ENCODE data around the gene CREBL2.

The CREBL2 gene

GRCh38 chr12:12665194-12665593 lies 53.5 kb downstream of the CREBL2 start (continued):
- no peak for TF ChIP-seq POU6F1 (CRISPR knock-in tag; IDR thresholded peaks at IDR 0.05; ENCODE audit: borderline replicate concordance, low read depth)
- no peak for TF ChIP-seq SNAI2 (CRISPR knock-in tag; IDR thresholded peaks at IDR 0.05)
- no peak for TF ChIP-seq GLIS3 (CRISPR knock-in tag; IDR thresholded peaks at IDR 0.05)
- TF ChIP-seq BACH2 (CRISPR knock-in tag; IDR thresholded peaks at IDR 0.05; ENCODE audit: borderline replicate concordance) = no peak

- no peak for TF ChIP-seq SNAI2 (CRISPR knock-in tag; IDR thresholded peaks at IDR 0.05)
- TF ChIP-seq TCF4 (CRISPR knock-in tag; IDR thresholded peaks at IDR 0.05; ENCODE audit: borderline replicate concordance) = no peak
- no peak for TF ChIP-seq ZNF70 (CRISPR knock-in tag; IDR thresholded peaks at IDR 0.05)
- no peak for TF ChIP-seq ZFP30 (CRISPR knock-in tag; IDR thresholded peaks at IDR 0.05)
- no peak for TF ChIP-seq CSDC2 (CRISPR knock-in tag; IDR thresholded peaks at IDR 0.05)
- no peak for TF ChIP-seq ESRRG (CRISPR knock-in tag; IDR thresholded peaks at IDR 0.05)
- TF ChIP-seq GLIS3 (CRISPR knock-in tag; IDR thresholded peaks at IDR 0.05) = no peak
- no peak for TF ChIP-seq POU6F1 (CRISPR knock-in tag; IDR thresholded peaks at IDR 0.05; ENCODE audit: borderline replicate concordance, low read depth)
- TF ChIP-seq ZNF8 (CRISPR knock-in tag; IDR thresholded peaks at IDR 0.05) = no peak
- TF ChIP-seq ZFP3 (CRISPR knock-in tag; IDR thresholded peaks at IDR 0.05) = no peak
- no peak for TF ChIP-seq OSR1 (CRISPR knock-in tag; IDR thresholded peaks at IDR 0.05)
- TF ChIP-seq ZNF565 (CRISPR knock-in tag; conservative IDR thresholded peaks at IDR 0.05; ENCODE audit: low read depth) = no peak
- TF ChIP-seq TOX (CRISPR knock-in tag; IDR thresholded peaks at IDR 0.05; ENCODE audit: borderline replicate concordance) = no peak
- TF ChIP-seq CREB5 (CRISPR knock-in tag; IDR thresholded peaks at IDR 0.05; ENCODE audit: low read depth) = no peak
- no peak for ATAC-seq
Observed at GRCh38 chr12:12668005-12668404, 56.3 kb downstream of the CREBL2 start.

GRCh38 chr12:12669020-12669419 lies 57.3 kb downstream of the CREBL2 start:
- no peak for ATAC-seq
- TF ChIP-seq ARNTL (CRISPR knock-in tag; IDR thresholded peaks at IDR 0.05; ENCODE audit: borderline replicate concordance, low read depth) (no peak), PATZ1 (CRISPR knock-in tag; IDR thresholded peaks at IDR 0.05; ENCODE audit: borderline replicate concordance) (no peak), ZC3H10 (CRISPR knock-in tag; IDR thresholded peaks at IDR 0.05) (no peak), ZNF565 (CRISPR knock-in tag; conservative IDR thresholded peaks at IDR 0.05; ENCODE audit: low read depth) (no peak), ZNF8 (CRISPR knock-in tag; IDR thresholded peaks at IDR 0.05) (no peak), PPARA (CRISPR knock-in tag; IDR thresholded peaks at IDR 0.05; ENCODE audit: borderline replicate concordance) (no peak), TSHZ2 (CRISPR knock-in tag; IDR thresholded peaks at IDR 0.05) (no peak)

Data from SK-N-SH treated with all-trans-retinoic acid at 6 μM for 48 hours (cell line).